ENCODE data around the gene CD300E.

Gene CD300E

DNA sequence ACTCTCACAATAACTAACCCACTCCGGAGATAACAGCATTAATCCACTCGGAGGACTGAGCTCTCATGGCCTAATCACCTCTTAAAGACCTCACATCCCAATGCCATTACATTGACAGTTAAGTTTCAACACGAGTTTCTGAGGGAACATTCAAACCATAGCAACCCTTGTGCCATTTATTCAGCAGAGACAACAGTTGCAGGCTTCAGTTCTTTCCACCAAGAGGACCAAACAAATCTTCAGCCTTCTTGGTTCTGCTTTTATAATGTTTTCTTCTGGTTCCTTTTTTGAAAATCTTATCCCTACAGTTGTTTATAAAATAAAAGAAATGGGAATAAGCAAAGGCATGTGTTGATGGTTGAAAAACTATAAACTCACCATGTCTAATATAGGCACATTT, 2.1 kb upstream of the CD300E start:
- TF ChIP-seq GABPA (IDR thresholded peaks at IDR 0.05; ENCODE audit: low read depth), result no peak
- TF ChIP-seq, protein P1, sequence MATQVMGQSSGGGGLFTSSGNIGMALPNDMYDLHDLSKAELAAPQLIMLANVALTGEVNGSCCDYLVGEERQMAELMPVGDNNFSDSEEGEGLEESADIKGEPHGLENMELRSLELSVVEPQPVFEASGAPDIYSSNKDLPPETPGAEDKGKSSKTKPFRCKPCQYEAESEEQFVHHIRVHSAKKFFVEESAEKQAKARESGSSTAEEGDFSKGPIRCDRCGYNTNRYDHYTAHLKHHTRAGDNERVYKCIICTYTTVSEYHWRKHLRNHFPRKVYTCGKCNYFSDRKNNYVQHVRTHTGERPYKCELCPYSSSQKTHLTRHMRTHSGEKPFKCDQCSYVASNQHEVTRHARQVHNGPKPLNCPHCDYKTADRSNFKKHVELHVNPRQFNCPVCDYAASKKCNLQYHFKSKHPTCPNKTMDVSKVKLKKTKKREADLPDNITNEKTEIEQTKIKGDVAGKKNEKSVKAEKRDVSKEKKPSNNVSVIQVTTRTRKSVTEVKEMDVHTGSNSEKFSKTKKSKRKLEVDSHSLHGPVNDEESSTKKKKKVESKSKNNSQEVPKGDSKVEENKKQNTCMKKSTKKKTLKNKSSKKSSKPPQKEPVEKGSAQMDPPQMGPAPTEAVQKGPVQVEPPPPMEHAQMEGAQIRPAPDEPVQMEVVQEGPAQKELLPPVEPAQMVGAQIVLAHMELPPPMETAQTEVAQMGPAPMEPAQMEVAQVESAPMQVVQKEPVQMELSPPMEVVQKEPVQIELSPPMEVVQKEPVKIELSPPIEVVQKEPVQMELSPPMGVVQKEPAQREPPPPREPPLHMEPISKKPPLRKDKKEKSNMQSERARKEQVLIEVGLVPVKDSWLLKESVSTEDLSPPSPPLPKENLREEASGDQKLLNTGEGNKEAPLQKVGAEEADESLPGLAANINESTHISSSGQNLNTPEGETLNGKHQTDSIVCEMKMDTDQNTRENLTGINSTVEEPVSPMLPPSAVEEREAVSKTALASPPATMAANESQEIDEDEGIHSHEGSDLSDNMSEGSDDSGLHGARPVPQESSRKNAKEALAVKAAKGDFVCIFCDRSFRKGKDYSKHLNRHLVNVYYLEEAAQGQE (IDR thresholded peaks at IDR 0.05; ENCODE audit: insufficient replicate concordance, low read depth), result no peak
- DNase-seq (ENCODE audit: low read depth in 1 of 2, low spot score in 1 of 2), result no peak
- Histone ChIP-seq H3K27me3 (ENCODE audit: insufficient read depth, poor library complexity, severe bottlenecking) (peaks cover 7% of the 10 kb centered on the region), H3K27ac (replicated peaks) (no peak overlapping the region), H3K4me3 (replicated peaks; ENCODE audit: insufficient read depth, low read length) (no peak overlapping the region)

DNA sequence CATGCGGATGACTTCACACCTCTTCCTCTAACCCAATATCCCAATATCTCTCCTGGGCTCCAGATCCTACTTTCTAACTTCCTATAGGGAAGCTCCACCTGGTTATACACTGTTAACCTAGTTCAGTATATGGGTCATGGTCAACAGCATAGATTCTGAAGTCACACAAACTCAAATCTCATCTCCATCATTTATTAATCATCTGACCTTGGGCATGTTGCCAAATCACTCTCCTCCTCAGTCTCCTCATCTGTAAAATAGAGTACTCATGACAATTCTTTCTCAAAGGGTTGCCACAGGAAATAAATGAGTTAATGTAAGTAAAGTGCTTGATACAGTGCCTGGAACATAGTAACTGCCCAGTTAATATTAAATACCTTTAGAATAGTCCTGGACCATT, 593 bp upstream of the CD300E start:
- Histone ChIP-seq H3K4me3 (replicated peaks; ENCODE audit: insufficient read depth, low read length) (no peak overlapping the region), H3K27me3 (ENCODE audit: insufficient read depth, poor library complexity, severe bottlenecking) (peaks cover 6% of the 10 kb centered on the region), H3K27ac (replicated peaks) (no peak overlapping the region)
- TF ChIP-seq SPI1 (IDR thresholded peaks at IDR 0.05; ENCODE audit: borderline replicate concordance, low read depth) (no peak), GABPA (IDR thresholded peaks at IDR 0.05; ENCODE audit: low read depth) (no peak), POLR2AphosphoS5 (IDR thresholded peaks at IDR 0.05; ENCODE audit: low read depth) (no peak)
- TF ChIP-seq, protein P1 (IDR thresholded peaks at IDR 0.05; ENCODE audit: insufficient replicate concordance, low read depth), result no peak
- TF ChIP-seq, protein P2, sequence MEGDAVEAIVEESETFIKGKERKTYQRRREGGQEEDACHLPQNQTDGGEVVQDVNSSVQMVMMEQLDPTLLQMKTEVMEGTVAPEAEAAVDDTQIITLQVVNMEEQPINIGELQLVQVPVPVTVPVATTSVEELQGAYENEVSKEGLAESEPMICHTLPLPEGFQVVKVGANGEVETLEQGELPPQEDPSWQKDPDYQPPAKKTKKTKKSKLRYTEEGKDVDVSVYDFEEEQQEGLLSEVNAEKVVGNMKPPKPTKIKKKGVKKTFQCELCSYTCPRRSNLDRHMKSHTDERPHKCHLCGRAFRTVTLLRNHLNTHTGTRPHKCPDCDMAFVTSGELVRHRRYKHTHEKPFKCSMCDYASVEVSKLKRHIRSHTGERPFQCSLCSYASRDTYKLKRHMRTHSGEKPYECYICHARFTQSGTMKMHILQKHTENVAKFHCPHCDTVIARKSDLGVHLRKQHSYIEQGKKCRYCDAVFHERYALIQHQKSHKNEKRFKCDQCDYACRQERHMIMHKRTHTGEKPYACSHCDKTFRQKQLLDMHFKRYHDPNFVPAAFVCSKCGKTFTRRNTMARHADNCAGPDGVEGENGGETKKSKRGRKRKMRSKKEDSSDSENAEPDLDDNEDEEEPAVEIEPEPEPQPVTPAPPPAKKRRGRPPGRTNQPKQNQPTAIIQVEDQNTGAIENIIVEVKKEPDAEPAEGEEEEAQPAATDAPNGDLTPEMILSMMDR (IDR thresholded peaks at IDR 0.05; ENCODE audit: insufficient read depth, low read length), result no peak
- DNase-seq (ENCODE audit: low read depth in 1 of 2, low spot score in 1 of 2), result no peak

DNA sequence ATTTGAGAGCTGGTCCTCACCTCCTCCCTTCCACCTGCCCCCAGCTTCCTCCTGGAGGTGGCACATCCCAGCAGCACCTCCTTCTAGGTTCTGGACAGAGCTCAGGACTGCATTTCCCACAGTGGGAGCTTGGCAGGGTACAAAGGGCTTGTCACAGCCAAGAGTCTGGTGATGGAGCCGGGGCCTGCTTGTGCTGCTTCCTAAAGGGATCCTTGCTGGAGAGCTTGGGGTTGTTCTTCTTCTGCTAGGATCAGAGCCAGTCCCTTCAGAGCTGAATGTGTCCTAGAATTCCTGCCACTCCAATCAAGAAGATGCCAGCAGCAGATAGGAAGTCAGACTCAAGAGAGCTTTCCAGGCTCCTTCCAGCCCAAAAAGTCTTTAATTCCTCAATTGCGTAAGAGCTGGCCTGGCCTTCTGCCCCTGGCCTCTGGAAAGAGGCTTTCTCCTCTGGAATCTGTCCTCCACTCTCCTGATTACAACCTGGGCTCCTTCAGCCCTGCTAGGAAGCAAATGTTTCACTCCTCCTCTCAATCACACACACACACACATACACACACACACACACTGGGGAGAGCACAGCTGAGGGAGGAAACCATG, 4.4 kb downstream of the CD300E start:
- Histone ChIP-seq H3K27me3 (ENCODE audit: insufficient read depth, poor library complexity, severe bottlenecking) (peaks cover 11% of the 10 kb centered on the region), H3K4me3 (replicated peaks; ENCODE audit: insufficient read depth, low read length) (no peak overlapping the region), H3K27ac (replicated peaks) (no peak overlapping the region)
- DNase-seq (ENCODE audit: low read depth in 1 of 2, low spot score in 1 of 2), result no peak
- TF ChIP-seq GABPA (IDR thresholded peaks at IDR 0.05; ENCODE audit: low read depth) (no peak), SPI1 (IDR thresholded peaks at IDR 0.05; ENCODE audit: borderline replicate concordance, low read depth) (no peak), POLR2AphosphoS5 (IDR thresholded peaks at IDR 0.05; ENCODE audit: low read depth) (no peak)
- TF ChIP-seq, protein P1 (IDR thresholded peaks at IDR 0.05; ENCODE audit: insufficient replicate concordance, low read depth), result no peak
- TF ChIP-seq, protein P2 (IDR thresholded peaks at IDR 0.05; ENCODE audit: insufficient read depth, low read length), result no peak

Measured in HL-60 (cell line).